GM12878 (cell line): ENCODE data around the gene ZNF483. TPM values are rescaled to one million over a fixed set of nuclear protein-coding genes. Genes with fewer than 3 reads are reported as not detected.
A peak's percentile ranks its signal among the peaks of the same experiment; 100 is the strongest.

ENCODE experiments used
- CHD1 ChIP-seq: IDR thresholded peaks from 2 replicates; pipeline ENCODE4 v1.6.1; 2012; ENCODE audit warnings: low read depth, low read length, improper control_type of control experiment
- CHD2 ChIP-seq: IDR thresholded peaks from 2 replicates; pipeline ENCODE4 v1.6.1; 2011; ENCODE audit warnings: low read depth, low read length, improper control_type of control experiment, borderline replicate concordance
- DPF2 ChIP-seq: fragments of 450-650 bp; IDR thresholded peaks from 2 replicates; pipeline ENCODE4 v1.6.1; 2017; ENCODE audit warnings: mild to moderate bottlenecking
- HDGF ChIP-seq: fragments of 450-650 bp; IDR thresholded peaks from 2 replicates; pipeline ENCODE4 v1.6.1; 2016; ENCODE audit warnings: antibody characterized with exemption
- IKZF1 ChIP-seq: fragments of 450-650 bp; conservative IDR thresholded peaks from 2 replicates; pipeline ENCODE4 v1.6.1; 2017; ENCODE audit warnings: antibody characterized with exemption, mild to moderate bottlenecking
- JUND ChIP-seq: IDR thresholded peaks from 2 replicates; pipeline ENCODE4 v1.6.1; 2012; ENCODE audit warnings: low read depth, mild to moderate bottlenecking, low read length, improper control_type of control experiment, moderate library complexity
- KLF5 ChIP-seq: fragments of 450-650 bp; IDR thresholded peaks from 2 replicates; pipeline ENCODE4 v1.6.1; 2014; ENCODE audit warnings: mild to moderate bottlenecking; ENCODE audit not compliant: partially characterized antibody
- PAX5 ChIP-seq: IDR thresholded peaks from 2 replicates; pipeline ENCODE4 v1.6.1; 2011; ENCODE audit warnings: low read depth, low read length, borderline replicate concordance
- POLR2AphosphoS5 ChIP-seq: IDR thresholded peaks from 2 replicates; pipeline ENCODE4 v1.6.1; 2011; ENCODE audit warnings: mild to moderate bottlenecking, low read length, inconsistent platforms
- RCOR1 ChIP-seq: conservative IDR thresholded peaks from 2 replicates; pipeline ENCODE4 v1.6.1; 2012; ENCODE audit warnings: low read depth, low read length, improper control_type of control experiment
- RUNX3 ChIP-seq: IDR thresholded peaks from 2 replicates; pipeline ENCODE4 v1.6.1; 2012; ENCODE audit warnings: low read length, inconsistent platforms
- ZBTB4 ChIP-seq: fragments of 450-650 bp; formaldehyde crosslinking; IDR thresholded peaks from 2 replicates; pipeline ENCODE4 v1.4.0; 2022; ENCODE audit warnings: mild to moderate bottlenecking, moderate library complexity
- ZNF207 ChIP-seq: fragments of 450-650 bp; IDR thresholded peaks from 2 replicates; pipeline ENCODE4 v1.6.1; 2014; ENCODE audit warnings: antibody characterized with exemption, mild to moderate bottlenecking, borderline replicate concordance
- ZNF384 ChIP-seq: IDR thresholded peaks from 2 replicates; pipeline ENCODE4 v1.6.1; 2012; ENCODE audit warnings: low read depth, mild to moderate bottlenecking, low read length, improper control_type of control experiment, borderline replicate concordance
- polyA plus RNA-seq, 11 experiments: library from polyadenylated mRNA; depleted of rRNA in 4 of 11; unstranded in 6 of 11; stranded (reverse) in 5 of 11; fragments of >200 nt; fragmentation: Nextera tagmentation in 4 of 11; fragmentation: Illumina TruSeq in 1 of 11; extraction: Ambion mirVana in 4 of 11; extraction: Trizol in 1 of 11; gene quantifications; 1 replicate in 1 of 11; 2 replicates in 10 of 11; pipeline versions ENCODE4 v1.2.1 to v1.2.3, GENCODE V29; 2011 to 2016; ENCODE audit warnings: inconsistent platforms in 2 of 11, missing spikeins in 2 of 11, low read depth in 1 of 11
- total RNA-seq, 4 experiments: library from RNA; depleted of rRNA in 3 of 4; stranded (reverse); fragments of >200 nt in 3 of 4; fragmentation: Illumina TruSeq in 1 of 4; extraction: Trizol in 1 of 4; gene quantifications; 2 replicates each; pipeline versions ENCODE4 v1.2.1 to v1.2.3, GENCODE V29; 2013 to 2021
- TF ChIP-seq, protein P1 (sequence below): fragments of 450-650 bp; IDR thresholded peaks from 2 replicates; pipeline ENCODE4 v1.6.1; 2016; ENCODE audit warnings: mild to moderate bottlenecking, moderate library complexity, borderline replicate concordance
- TF ChIP-seq, protein P2 (sequence below): IDR thresholded peaks from 2 replicates; pipeline ENCODE4 v1.6.1; 2012; ENCODE audit warnings: mild to moderate bottlenecking, low read depth, low read length
- TF ChIP-seq, protein P3 (sequence below): fragments of 450-650 bp; conservative IDR thresholded peaks from 2 replicates; pipeline ENCODE4 v1.6.1; 2017; ENCODE audit warnings: mild to moderate bottlenecking, moderate library complexity

ZNF483 gene
- total and polyA plus RNA-seq, 10 of the 15 experiments (the other 5 are each of a cell fraction or from before 2014, with no cell fraction given): 0.03 to 0.76 (median 0.26) TPM; not detected in 1

DNA sequence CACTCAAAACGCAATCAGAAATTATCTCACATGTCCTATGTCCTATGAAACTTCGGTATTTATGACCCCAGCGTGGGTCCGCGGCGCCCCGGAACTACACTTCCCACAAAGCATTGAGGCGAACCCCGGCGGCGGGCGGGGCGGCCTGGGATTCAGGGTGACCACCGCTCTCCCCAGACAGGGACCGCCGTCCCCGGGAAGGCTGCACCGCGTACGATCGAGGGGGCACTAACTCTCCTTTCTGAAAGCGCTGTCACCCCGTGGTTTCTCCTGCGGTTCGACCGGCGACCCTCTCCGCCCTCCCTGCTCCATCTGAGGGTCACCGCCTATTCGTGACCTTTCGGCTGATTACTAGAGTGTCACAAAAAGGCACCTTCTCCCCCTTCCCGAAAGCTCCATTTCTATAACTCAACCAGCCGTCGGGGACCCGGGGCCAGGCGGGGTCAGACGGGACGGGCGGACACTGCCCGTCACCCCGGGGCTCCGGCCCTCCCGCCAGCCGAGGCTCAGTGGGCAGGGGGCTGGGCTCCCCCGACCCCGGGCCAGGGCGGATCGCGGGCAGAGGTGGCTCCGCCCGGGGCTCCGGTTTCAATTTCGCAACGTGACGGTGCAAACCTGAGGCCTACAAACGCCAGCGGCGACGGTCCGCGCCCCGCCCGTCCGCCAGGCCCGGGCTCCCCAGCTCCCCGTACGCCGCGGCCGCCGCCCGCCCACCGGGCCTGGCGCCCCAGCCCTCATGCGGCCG lies 42.1 kb upstream of the ZNF483 start (continued):
- TF ChIP-seq ZBTB4 (CRISPR knock-in tag) (no peak), RCOR1 (no peak), PAX5 (no peak), DPF2 (peak; percentile 47), ZNF207 (0 out of 2 replicates have a peak, but pooled peaks have one; percentile 28), POLR2AphosphoS5 (peak; percentile 75), CHD2 (peak; percentile 21), KLF5 (no peak), RUNX3 (peak; percentile 40; the same call in 1 of the 2 replicates), IKZF1 (peak; percentile 87), ZNF384 (no peak), HDGF (peak; percentile 66; the same call in 1 of the 2 replicates), CHD1 (no peak), JUND (no peak)
- TF ChIP-seq, protein P1, sequence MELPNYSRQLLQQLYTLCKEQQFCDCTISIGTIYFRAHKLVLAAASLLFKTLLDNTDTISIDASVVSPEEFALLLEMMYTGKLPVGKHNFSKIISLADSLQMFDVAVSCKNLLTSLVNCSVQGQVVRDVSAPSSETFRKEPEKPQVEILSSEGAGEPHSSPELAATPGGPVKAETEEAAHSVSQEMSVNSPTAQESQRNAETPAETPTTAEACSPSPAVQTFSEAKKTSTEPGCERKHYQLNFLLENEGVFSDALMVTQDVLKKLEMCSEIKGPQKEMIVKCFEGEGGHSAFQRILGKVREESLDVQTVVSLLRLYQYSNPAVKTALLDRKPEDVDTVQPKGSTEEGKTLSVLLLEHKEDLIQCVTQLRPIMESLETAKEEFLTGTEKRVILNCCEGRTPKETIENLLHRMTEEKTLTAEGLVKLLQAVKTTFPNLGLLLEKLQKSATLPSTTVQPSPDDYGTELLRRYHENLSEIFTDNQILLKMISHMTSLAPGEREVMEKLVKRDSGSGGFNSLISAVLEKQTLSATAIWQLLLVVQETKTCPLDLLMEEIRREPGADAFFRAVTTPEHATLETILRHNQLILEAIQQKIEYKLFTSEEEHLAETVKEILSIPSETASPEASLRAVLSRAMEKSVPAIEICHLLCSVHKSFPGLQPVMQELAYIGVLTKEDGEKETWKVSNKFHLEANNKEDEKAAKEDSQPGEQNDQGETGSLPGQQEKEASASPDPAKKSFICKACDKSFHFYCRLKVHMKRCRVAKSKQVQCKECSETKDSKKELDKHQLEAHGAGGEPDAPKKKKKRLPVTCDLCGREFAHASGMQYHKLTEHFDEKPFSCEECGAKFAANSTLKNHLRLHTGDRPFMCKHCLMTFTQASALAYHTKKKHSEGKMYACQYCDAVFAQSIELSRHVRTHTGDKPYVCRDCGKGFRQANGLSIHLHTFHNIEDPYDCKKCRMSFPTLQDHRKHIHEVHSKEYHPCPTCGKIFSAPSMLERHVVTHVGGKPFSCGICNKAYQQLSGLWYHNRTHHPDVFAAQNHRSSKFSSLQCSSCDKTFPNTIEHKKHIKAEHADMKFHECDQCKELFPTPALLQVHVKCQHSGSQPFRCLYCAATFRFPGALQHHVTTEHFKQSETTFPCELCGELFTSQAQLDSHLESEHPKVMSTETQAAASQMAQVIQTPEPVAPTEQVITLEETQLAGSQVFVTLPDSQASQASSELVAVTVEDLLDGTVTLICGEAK: no peak; the same call in 1 of the 2 replicates
- TF ChIP-seq, protein P2, sequence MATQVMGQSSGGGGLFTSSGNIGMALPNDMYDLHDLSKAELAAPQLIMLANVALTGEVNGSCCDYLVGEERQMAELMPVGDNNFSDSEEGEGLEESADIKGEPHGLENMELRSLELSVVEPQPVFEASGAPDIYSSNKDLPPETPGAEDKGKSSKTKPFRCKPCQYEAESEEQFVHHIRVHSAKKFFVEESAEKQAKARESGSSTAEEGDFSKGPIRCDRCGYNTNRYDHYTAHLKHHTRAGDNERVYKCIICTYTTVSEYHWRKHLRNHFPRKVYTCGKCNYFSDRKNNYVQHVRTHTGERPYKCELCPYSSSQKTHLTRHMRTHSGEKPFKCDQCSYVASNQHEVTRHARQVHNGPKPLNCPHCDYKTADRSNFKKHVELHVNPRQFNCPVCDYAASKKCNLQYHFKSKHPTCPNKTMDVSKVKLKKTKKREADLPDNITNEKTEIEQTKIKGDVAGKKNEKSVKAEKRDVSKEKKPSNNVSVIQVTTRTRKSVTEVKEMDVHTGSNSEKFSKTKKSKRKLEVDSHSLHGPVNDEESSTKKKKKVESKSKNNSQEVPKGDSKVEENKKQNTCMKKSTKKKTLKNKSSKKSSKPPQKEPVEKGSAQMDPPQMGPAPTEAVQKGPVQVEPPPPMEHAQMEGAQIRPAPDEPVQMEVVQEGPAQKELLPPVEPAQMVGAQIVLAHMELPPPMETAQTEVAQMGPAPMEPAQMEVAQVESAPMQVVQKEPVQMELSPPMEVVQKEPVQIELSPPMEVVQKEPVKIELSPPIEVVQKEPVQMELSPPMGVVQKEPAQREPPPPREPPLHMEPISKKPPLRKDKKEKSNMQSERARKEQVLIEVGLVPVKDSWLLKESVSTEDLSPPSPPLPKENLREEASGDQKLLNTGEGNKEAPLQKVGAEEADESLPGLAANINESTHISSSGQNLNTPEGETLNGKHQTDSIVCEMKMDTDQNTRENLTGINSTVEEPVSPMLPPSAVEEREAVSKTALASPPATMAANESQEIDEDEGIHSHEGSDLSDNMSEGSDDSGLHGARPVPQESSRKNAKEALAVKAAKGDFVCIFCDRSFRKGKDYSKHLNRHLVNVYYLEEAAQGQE: no peak
- TF ChIP-seq, protein P3, sequence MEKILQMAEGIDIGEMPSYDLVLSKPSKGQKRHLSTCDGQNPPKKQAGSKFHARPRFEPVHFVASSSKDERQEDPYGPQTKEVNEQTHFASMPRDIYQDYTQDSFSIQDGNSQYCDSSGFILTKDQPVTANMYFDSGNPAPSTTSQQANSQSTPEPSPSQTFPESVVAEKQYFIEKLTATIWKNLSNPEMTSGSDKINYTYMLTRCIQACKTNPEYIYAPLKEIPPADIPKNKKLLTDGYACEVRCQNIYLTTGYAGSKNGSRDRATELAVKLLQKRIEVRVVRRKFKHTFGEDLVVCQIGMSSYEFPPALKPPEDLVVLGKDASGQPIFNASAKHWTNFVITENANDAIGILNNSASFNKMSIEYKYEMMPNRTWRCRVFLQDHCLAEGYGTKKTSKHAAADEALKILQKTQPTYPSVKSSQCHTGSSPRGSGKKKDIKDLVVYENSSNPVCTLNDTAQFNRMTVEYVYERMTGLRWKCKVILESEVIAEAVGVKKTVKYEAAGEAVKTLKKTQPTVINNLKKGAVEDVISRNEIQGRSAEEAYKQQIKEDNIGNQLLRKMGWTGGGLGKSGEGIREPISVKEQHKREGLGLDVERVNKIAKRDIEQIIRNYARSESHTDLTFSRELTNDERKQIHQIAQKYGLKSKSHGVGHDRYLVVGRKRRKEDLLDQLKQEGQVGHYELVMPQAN: peak; percentile 87
